HG03045 (cell line): Measurements from ENCODE around the gene CDC25A.

ENCODE experiments used
- ATAC-seq: cut with Tn5 transposase; IDR thresholded peaks from one replicate; pipeline ENCODE4 v1.9.1; 2021; ENCODE audit warnings: mild to moderate bottlenecking, moderate library complexity; ENCODE audit not compliant: unreplicated experiment

Gene CDC25A

GRCh38 chr3:48142316-48142870 lies 45.8 kb downstream of the CDC25A start:
- no peak for ATAC-seq

- no peak for ATAC-seq
Observed at GRCh38 chr3:48141604-48142137, 46.5 kb downstream of the CDC25A start.

- no peak for ATAC-seq
Observed at GRCh38 chr3:48140936-48141603, 47.1 kb downstream of the CDC25A start.

GRCh38 chr3:48140336-48140757 lies 47.9 kb downstream of the CDC25A start:
- ATAC-seq: no peak

GRCh38 chr3:48137425-48137999 lies 50.7 kb downstream of the CDC25A start:
- ATAC-seq: no peak

GRCh38 chr3:48135552-48136495 lies 52.4 kb downstream of the CDC25A start:
- ATAC-seq: no peak

GRCh38 chr3:48130321-48130904 lies 57.8 kb downstream of the CDC25A start:
- no peak for ATAC-seq

GRCh38 chr3:48129921-48130320 lies 58.3 kb downstream of the CDC25A start:
- ATAC-seq: no peak

GRCh38 chr3:48128774-48129173 lies 59.4 kb downstream of the CDC25A start:
- no peak for ATAC-seq

GRCh38 chr3:48125886-48126622 lies 62.2 kb downstream of the CDC25A start:
- no peak for ATAC-seq

- ATAC-seq: no peak
Observed at GRCh38 chr3:48125013-48125705, 63.1 kb downstream of the CDC25A start.

- no peak for ATAC-seq
Observed at GRCh38 chr3:48123346-48123745, 64.9 kb downstream of the CDC25A start.

- ATAC-seq: no peak
Observed at GRCh38 chr3:48122504-48122903, 65.7 kb downstream of the CDC25A start.

- ATAC-seq: no peak
Observed at GRCh38 chr3:48120223-48120622, 68.0 kb downstream of the CDC25A start.

- no peak for ATAC-seq
Observed at GRCh38 chr3:48119505-48120193, 68.6 kb downstream of the CDC25A start.

GRCh38 chr3:48118928-48119327 lies 69.3 kb downstream of the CDC25A start:
- no peak for ATAC-seq

- ATAC-seq: no peak
Observed at GRCh38 chr3:48118322-48118721, 69.9 kb downstream of the CDC25A start.

- ATAC-seq: no peak
Observed at GRCh38 chr3:48112813-48113212, 75.4 kb downstream of the CDC25A start.
